Posterior cingulate gyrus (tissue), 11 donors: ENCODE results near the gene PERCC1.

Experiments used
- DNase-seq, 10 donors: peaks; one replicate each; pipeline versions ENCODE4 v3.0.0 to v3.0.0-alpha.2; 2020 to 2021; ENCODE audit warnings: mixed read lengths in 3 of 10
- intact Hi-C: fragments of 100-400 bp; cut with DNase I; formaldehyde crosslinking; loops from one replicate; pipeline ENCODE4 v1.15.1; 2023

Gene PERCC1

DNA sequence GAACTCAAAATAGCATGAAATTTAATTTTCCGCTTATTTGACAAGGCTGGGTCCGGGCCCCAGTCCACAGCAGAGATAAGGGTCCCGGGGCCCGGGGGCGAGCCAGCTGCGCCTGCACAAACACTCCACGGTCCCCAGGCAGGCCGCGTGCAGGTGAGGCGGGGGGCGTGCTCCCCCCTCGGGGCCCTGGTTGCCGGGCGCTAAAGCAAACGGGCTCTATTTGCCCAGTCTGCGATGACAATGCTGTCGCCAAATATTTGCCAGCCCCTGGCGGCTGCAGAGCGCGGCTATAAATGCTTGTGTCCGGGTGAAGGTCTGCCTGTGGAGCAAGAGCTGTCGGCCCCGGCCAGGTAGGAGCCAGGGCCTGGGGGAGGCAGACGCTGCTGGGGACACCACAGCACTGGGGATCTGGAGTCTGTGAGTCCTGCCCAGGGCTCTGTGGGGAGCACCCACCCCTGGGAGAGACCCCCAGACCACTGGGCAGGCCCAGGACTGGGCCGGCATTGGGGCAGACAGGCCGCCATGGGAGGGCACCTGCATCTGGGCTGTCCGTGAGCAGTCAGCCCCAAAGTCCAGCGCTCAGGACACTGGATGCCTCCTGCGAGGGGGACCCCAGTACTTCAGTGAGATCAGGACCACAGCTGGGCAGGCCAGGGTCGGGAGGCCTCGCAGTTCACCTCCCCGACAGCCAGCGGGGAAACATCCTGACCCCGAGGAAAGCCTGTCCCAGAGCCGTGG lies at the start of gene PERCC1:
TSS of gene PERCC1 (plus strand) at position 320 of the 738 bp plus-strand sequence. CDS start 1,516 bp downstream, outside the sequence.
- intact Hi-C loops: no loop called here
- no peak for DNase-seq

DNA sequence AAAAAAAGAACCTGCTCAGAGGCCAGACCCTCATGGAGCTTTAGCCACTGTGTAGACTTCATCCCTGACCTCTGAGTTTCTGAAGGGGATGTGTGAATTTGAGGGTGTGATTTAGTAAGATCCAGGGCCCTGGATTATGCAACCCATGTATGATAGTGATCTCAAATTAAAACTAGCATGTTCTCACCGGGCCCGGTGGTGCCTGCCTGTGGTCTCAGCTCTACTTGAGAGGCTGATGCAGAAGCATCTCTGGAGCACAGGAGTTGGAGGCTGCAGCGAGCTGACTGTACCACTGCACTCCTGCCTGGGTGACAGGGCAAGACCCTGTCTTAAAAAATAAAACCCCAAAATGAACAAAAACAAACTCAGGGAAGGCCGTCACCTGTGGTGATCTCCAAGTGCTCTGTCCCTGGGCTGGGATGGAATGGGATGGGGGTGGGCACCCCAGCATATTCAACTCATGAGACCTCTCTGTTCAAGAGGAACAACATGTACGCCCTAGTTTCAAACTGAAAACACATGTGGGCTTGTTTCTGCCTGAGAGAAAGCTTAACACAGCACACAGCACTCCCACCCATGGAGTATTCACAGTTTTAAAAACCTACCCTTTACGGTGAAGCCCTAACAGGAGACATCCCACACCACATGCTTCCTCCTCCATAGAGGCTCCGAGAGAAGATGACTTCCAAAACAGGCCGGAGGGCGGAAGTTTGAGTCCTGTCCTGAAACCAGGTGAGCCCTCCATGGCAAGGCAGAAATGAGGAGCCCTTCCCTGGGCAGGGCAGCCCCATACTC lies 49.1 kb upstream of the PERCC1 start:
- intact Hi-C loops: no loop called here
- DNase-seq: no peak

DNA sequence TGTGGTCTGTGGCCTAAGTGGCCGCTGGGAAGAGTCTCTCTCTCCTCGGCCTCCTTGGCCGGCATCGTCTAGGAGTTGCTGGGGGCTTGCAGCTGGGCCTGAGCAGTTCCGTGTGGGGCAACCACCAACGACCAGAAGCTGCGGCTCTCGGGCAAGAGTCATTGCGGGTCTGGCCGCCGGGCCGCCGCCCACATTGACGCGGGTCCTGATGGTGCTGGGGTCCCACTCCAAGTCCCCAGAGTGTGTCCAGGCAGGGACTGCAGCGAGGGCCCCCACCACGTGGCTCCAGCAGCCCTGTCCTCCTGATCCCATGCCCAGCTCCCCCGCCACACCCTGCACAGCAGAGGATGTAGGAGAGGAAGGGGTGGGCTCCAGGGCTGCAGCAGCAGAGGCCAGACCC lies 47.3 kb upstream of the PERCC1 start:
- intact Hi-C loops: no loop called here
- DNase-seq: no peak

DNA sequence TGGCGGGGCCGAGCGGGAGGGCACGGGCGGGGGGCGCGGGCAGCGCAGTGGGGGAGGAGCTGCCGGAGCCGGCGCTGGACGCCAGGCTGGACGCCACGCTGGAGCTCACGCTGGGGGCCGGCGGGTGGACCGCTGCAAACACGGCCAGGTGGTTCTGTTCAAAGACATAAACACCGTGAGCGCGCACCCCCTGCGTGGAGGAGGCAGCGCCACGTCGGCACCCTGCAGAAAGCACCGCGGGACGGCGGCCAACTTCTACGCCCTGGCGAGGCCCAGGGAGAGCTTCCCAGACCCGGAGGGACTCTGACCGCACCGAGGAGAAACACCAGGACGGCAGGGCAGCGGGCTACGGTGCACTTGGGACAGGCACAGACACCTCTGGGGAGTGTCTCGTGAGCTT lies 45.6 kb upstream of the PERCC1 start:
- intact Hi-C loops: no loop called here

DNA sequence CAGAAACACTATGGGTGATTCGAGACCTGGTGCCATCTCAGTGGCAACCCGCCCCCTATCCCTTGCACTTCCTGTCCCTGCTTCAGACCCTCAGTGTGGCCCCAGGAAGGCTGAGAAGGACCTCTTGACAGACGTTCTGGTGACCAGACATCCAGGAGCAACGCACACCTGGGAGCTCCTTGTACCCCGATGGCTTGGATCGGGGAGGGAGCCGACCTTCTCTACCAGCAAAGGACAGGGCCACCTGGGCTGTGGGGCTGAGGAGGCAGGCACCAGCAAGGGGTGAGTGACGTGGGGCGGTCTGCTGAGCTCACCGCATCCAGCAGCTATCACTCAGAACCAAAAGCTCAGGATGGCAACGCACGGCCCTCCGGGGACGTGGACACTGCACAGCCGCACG lies 43.5 kb upstream of the PERCC1 start:
- no peak for DNase-seq
- intact Hi-C loops: no loop called here

More for the DNA sequence above, 45.6 kb upstream of the PERCC1 start:
- peak in 2 of 10 donors; percentile 31 to 82 for DNase-seq

DNA sequence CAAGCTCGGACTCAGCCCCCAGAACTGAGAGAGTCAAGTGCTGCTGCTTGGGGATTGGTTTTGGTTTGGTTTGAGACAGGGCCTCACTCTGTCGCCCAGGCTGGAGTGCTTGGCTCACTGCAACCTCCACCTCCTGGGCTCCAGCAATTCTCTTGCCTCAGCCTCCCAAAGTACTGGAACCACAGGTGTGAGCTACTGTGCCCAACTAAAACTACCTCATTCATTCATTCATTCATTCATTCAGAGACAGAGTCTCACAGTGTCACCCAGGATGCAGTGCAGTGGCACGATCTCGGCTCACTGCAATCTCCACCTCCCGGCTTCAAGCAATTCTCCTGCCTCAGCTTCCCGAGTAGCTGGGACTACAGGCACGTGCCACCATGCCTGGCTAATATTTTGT lies 41.1 kb upstream of the PERCC1 start:
- DNase-seq: no peak
- intact Hi-C loops: no loop called here

DNA sequence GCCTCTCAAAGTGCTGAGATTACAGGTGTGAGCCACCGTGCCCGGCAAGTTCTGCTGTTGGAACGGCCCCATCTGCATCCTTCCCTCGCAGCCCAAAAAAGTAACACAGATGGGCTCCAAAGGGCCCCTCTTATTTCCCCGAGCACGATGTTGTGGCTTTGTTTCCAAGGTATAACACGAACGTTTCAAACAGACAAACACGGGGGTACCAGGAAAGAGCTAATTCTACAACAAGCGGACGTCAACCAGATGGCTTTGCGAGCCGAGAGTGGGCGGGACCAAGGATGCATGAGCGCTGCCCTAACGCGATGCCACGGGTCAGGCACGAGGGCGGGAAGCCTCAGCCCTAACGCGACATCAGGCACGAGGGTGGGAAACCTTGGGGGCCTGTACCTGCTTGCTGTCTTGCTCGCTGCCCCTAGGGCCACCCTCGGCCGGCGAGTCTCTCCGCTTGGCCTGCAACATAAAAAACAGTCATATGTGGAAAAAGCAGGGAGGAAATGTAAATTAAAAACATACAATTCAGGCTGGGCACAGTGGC lies 40.6 kb upstream of the PERCC1 start:
- intact Hi-C loops: no loop called here

DNA sequence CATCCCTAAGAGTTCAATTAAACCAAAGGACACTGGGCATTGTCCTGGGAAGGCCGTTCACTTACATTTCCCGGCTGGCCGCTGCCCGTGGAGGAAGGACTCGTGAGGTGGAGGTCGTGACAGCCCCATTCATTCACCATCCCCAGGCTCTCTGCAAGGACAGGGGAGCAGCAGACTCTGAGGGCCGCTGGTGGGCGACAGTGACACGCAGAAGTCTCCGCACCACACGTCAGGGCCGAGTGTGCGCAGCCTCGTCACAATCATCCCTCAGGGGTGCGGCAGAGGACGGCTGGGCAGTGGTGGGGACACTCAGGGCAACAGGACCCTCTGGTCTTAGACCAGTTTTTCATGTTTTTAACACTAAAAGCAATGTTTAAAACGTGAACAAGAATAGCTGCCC lies 38.1 kb upstream of the PERCC1 start:
- DNase-seq: no peak
- intact Hi-C loops: no loop called here

More for the DNA sequence above, 40.6 kb upstream of the PERCC1 start:
- no peak for DNase-seq

DNA sequence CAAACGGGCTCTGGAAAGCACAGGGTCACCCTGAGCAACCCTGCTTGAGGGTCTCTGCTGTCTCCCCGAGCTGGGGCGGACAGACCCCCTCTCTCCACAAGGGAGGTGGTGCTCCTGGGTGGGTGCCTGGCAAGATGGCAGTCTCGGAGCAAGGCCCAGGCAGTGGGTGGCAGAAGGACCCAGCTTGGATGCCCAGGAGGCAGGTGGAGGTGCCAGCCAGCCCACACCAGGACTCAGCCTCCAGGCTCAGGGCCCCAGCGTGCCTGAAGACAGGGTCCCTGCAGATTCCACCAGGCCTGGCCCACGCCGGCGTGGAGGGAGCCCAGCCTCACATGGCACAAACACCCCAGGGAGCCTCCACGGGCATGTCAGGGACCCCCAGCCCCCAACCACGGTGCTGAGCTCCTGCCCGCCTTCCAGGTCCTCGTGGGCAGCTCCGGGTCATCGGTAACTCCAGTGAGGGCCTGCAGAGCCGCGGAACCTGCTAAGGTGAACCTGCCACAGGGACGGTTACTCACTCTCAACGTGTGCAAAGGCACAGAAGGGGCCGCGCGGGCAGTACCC lies 37.2 kb upstream of the PERCC1 start:
- intact Hi-C loops: no loop called here
- no peak for DNase-seq

DNA sequence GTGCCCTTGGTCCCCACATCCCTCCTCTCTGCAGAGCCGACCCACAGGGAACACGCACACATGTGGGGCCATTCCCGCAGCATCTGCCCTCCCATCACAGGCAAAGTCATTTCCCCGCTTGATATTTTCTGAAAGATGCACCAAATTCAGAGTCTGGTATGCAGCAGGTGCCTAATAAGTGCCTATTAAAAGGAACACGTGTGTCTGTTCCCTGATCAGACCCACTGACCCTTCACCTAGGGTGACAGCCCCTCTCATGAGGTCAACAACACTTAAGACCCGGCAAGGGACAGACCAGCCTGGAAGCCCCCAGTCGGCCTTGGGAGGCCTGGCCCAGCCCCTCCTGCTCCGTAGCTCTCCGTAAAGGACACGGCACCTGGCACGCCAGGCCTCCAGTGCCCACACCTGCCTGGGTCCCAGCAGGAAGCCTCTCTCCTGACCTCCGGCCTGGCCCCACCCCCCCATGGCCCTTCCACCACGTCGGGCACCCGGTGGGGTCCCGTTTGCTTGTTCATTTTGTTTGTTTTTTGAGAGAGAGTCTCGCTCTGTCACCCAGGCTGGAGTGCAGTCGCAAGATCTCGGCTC lies 36.4 kb upstream of the PERCC1 start:
- intact Hi-C loops: no loop called here
- no peak for DNase-seq

DNA sequence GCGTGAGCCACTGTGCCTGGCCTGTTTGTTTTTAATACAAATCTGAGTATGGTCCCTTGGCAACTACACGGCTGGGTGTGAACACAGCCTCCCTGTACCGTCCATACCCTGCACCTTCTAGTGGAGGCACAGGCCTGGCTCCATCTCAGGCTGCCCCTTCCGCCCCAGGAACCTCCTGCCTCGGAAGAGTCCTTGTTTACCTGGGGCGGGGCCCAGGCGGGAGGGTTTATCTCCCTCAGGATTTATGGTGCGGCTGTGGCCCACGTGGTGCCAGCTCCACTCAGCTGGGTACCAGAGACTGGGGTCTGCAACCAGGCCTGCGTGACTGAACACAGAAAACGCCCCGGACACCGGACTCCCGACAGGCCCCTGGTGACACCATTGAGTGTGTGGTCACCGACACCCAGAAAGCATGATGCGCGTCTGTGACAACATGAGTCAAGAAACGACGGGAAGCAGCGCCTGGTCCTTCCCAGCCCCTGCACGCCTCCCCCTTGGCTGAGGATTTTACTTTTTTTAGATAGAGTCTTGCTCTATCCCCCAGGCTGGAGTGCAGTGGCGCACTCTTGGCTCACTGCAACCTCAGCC lies 35.3 kb upstream of the PERCC1 start:
- intact Hi-C loops: no loop called here
- DNase-seq: no peak

DNA sequence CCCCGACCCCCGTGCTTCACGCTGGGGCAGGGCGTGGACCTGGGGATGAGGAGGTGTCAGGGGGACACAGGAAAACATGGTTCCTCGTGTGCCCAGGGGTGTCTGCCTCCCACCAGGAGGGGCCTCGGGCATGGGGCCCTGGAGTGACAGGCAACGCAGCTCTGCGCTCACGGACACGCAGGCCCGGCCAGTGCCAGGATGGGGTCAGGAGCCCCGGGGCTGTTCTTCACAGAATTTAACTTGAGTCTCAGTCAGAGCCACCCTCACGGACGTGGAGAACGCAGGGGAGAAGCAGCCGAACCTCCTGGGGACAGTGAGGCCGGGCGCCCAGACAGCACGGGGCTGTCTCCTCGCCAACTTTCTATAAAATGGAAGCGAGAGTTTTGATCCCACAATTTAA lies 33.1 kb upstream of the PERCC1 start:
- no peak for DNase-seq

DNA sequence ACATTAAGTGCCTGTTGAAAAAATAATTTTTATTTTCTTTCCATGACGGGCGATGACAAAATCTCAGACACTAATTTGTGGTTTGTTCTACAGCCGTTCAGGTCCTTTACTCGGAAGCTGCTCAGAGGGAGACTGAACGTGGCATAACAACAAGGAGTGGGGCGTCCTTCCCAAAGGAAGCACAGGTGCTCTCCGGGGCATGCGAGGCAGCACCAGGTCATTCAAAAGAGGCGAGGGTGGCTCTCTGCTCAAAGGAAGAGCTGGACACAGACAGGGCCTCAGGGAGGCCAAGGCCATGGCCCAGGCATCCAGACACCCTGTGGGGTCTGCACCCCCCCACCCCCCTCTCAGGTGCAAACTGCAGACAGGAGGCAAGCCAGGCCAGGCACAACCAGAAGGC lies 32.5 kb upstream of the PERCC1 start:
- no peak for DNase-seq
- intact Hi-C loops: no loop called here

More for the DNA sequence above, 33.1 kb upstream of the PERCC1 start:
- intact Hi-C loops: no loop called here

DNA sequence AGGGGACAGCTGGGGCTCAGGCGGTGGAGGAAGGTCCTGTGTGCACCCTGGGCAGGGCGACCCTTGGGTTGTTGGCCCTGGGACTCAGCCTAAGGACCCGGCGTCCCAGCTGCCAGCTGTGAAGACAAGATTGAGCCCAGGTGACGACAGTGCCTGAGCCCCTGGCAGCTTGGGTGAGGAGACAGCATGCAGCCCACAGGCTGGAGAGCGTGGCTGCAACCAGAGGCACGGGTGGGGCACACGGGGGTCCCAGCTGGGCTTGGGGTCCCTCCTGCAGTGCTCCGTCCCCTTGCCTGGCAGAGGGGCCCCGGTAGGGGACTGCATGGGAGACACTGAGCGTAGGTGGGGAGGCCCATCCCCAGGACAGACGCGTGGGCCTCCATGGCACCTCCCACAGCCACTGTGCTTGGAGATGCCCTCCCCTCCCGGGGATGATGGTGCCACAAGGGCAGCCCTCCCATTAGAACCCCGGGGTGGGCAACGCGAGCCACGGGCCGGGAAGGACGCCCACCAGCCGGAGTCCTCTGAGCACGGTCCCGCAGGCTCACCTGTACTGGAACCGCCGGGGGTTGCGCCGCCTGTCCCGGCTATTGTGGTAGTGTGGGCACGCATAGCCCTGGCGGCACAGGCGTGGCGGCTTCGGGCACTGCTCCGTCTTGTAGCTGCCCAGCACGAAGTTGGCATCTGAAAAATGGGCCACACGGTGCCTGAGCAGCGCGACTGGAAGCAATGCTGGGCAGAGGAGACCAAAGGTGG lies 31.9 kb upstream of the PERCC1 start:
- intact Hi-C loops: no loop called here
- DNase-seq: no peak

DNA sequence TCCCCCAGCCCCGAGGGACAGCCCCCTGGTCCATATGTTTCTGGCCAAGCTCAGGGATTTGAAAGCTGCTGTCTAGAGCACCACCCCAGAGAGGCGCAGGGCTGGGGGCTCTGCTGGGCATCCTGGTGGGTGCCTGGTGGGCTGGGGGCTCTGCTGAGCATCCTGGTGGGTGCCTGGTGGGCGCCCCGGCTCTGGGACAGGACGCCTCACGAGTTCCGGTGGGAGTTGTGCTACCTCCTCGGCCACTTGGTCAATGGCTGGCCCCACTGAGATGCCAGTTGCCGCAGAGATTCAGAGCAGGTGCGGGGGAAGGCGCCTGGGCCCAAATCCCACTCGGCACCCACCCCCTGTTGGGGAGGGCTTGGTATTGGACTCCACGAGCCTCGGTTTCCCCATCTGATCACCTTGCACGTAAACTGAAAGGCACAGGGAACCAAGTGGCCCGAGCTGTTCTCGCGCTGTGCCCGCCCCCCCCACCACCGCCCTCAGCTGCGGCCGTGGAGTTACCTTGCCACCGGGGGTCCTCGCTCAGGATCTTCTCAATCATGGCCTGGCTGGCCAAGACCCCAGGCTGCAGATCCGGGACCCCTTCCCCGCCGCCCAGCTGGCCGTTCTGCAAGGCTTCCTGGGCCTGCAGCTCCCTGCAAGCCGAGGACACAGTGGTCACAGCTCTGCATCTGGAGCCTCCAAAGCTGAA lies 29.7 kb upstream of the PERCC1 start:
- intact Hi-C loops: loop anchor here (10.0 kb wide), 1 partner anchor 96 kb away; the partner anchor contains the start of gene UBE2I
- no peak for DNase-seq

DNA sequence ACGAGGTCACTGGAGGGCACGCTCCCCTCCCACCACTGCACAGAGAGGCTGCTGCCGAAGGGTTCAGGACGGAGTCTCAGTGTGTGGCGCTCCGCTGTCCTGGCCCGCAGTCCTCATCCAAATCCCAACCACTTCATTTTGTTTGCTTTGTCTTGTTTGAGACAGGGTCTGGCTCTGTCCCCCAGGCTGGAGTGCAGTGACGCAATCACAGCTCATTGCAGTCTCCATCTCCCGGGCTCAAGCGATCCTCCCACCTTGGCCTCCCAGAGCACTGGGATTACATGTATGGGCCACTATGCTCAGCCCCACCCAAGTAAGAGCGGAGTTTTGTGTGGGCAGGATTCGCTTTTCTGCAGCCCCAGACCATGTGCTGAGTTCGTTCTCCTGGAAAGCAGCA lies 29.1 kb upstream of the PERCC1 start:
- DNase-seq: no peak

DNA sequence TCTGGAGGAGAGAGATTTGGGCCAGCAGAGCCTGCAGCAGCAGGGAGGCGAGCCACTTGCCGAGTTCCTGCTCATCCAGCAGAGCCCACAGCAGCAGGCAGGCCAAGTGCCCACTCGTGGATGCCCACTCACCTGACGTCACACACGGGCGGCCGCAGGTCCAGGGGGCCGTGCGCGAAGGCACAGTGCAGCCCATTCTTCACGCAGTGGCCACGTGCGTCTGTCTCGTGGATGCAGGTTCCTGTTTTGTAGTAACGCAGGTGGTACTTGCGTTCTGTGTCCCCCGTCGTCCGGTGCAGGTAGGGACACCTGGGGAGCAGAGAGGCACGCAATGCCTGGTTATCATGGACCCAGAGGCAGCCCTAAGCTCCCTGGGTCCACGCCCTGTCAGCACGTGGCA lies 27.8 kb upstream of the PERCC1 start:
- no peak for DNase-seq
- intact Hi-C loops: loop anchor here (10.0 kb wide), 1 partner anchor 98 kb away; the partner anchor contains the start of gene UBE2I

More for the DNA sequence above, 29.1 kb upstream of the PERCC1 start:
- intact Hi-C loops: loop anchor here (10.0 kb wide), 1 partner anchor 97 kb away; the partner anchor contains the start of gene UBE2I

DNA sequence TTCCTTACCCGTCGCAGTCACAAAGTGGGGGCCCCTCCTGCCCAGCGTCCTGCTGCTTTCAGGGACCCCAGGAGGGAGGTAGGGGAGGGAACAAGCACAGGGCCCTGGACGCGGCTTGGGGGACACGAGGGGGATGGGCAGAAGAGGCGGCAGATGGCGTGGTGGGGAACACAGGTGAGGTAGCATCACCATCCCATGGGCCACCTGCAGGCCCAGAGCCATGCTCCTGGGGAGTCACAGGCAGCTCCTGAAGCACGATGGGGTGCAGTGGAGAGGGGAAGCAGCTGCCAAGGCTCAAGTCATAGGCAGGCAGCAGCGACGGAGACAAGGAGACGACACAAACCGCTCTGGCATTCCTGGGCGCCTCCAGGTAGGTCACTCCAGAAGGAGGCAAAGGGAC lies 27.1 kb upstream of the PERCC1 start:
- intact Hi-C loops: loop anchor here (10.0 kb wide), 1 partner anchor 99 kb away; the partner anchor contains the start of gene UBE2I

DNA sequence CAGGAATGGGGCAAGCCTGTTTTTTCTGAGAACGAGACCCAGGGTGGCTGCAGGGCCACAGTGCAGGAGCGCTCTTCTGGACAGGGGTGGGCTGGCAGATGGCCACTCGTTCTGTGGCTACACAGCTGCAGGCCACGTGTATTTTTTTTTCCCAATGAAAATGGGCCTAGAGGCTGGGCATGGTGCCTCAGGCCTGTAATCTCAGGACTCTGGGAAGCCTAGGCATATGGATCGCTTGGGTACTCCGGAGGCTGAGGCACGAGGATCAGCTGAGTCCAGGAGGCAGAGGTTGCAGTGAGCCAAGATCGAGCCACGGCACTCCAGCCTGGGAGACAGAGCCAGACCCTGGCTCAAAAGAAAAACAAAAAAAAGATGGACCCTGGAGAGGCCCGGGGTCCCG lies 23.1 kb upstream of the PERCC1 start:
- intact Hi-C loops: loop anchor here (10.0 kb wide), 1 partner anchor 103 kb away; the partner anchor contains the start of gene UBE2I
- DNase-seq: no peak

More for the DNA sequence above, 27.1 kb upstream of the PERCC1 start:
- no peak for DNase-seq
